ENCODE results near the gene JPH4.

GRCh38 chr14:23522643-23523198 is 55.9 kb downstream of the JPH4 start:
- TF ChIP-seq POLR2AphosphoS5 (IDR thresholded peaks at IDR 0.05) (no peak), CTCF (IDR thresholded peaks at IDR 0.05) (no peak)

Measured in stomach (tissue), 4 donors.